Neuronal stem cell (in vitro differentiated cells): ENCODE measurements around the gene GNAS.

Experiments
- DNase-seq: peaks from one replicate; pipeline ENCODE4 v3.0.0-alpha.2; 2013; ENCODE audit warnings: low spot score
- H2AFZ ChIP-seq: one replicate; pipeline ENCODE4 v1.6.1; 2013; ENCODE audit warnings: mild to moderate bottlenecking, low read length, inconsistent platforms
- H2AK5ac ChIP-seq: 2 replicates; pipeline ENCODE4 v1.6.1; 2013; ENCODE audit warnings: low read depth, mild to moderate bottlenecking, inconsistent platforms, low read length, moderate library complexity, mixed read lengths
- H2BK120ac ChIP-seq: 2 replicates; pipeline ENCODE4 v1.6.1; 2013; ENCODE audit warnings: low read depth, mild to moderate bottlenecking, inconsistent platforms, low read length, moderate library complexity, mixed read lengths
- H2BK12ac ChIP-seq: one replicate; pipeline ENCODE4 v1.6.1; 2013; ENCODE audit warnings: low read length, inconsistent platforms
- H2BK15ac ChIP-seq: 2 replicates; pipeline ENCODE4 v1.6.1; 2013; ENCODE audit warnings: mild to moderate bottlenecking, low read length, inconsistent platforms, mixed read lengths
- H2BK5ac ChIP-seq: one replicate; pipeline ENCODE4 v1.6.1; 2013; ENCODE audit warnings: inconsistent platforms, mild to moderate bottlenecking, low read length, moderate library complexity
- H3K14ac ChIP-seq: one replicate; pipeline ENCODE4 v1.6.1; 2013; ENCODE audit warnings: low read length, inconsistent platforms
- H3K18ac ChIP-seq: 2 replicates; pipeline ENCODE4 v1.6.1; 2013; ENCODE audit warnings: low read length, inconsistent platforms
- H3K23ac ChIP-seq: 2 replicates; pipeline ENCODE4 v1.6.1; 2013; ENCODE audit warnings: low read depth, mild to moderate bottlenecking, mixed read lengths, low read length, inconsistent platforms; ENCODE audit not compliant: poor library complexity
- H3K27ac ChIP-seq: replicated peaks from 3 replicates; pipeline ENCODE4 v1.5.1; 2013; ENCODE audit warnings: low read length, inconsistent platforms
- H3K27me3 ChIP-seq, 3 experiments: 2 replicates each; pipeline ENCODE4 v1.6.1; 2013; ENCODE audit warnings: low read length in 3 of 3, mild to moderate bottlenecking in 2 of 3, inconsistent platforms in 1 of 3, low read depth in 1 of 3, mixed read lengths in 1 of 3, moderate library complexity in 1 of 3; ENCODE audit not compliant: control insufficient read depth in 3 of 3, insufficient read depth in 3 of 3
- H3K36me3 ChIP-seq, 2 donors: replicated peaks in 1 of 2; 2 replicates each; pipeline ENCODE4 v1.6.1; 2013; ENCODE audit warnings: low read length in 2 of 2; ENCODE audit not compliant: control insufficient read depth in 2 of 2, insufficient read depth in 2 of 2
- H3K4ac ChIP-seq: 2 replicates; pipeline ENCODE4 v1.6.1; 2013; ENCODE audit warnings: inconsistent platforms, mild to moderate bottlenecking, low read length, moderate library complexity
- H3K4me1 ChIP-seq, 2 donors: 1 replicate in 1 of 2; 2 replicates in 1 of 2; pipeline ENCODE4 v1.6.1; 2013; ENCODE audit warnings: low read length in 2 of 2, low read depth in 1 of 2; ENCODE audit not compliant: control insufficient read depth in 2 of 2, insufficient read depth in 1 of 2
- H3K4me2 ChIP-seq: one replicate; pipeline ENCODE4 v1.6.1; 2013; ENCODE audit warnings: mild to moderate bottlenecking, low read length, inconsistent platforms; ENCODE audit not compliant: insufficient read depth, poor library complexity, severe bottlenecking
- H3K4me3 ChIP-seq, 2 donors: 2 replicates each; pipeline ENCODE4 v1.5.1; 2013; ENCODE audit warnings: low read length in 2 of 2, mild to moderate bottlenecking in 2 of 2, inconsistent platforms in 1 of 2, moderate library complexity in 1 of 2
- H3K79me1 ChIP-seq: one replicate; pipeline ENCODE4 v1.6.1; 2013; ENCODE audit warnings: low read depth, mild to moderate bottlenecking, inconsistent platforms, low read length, moderate library complexity
- H3K9ac ChIP-seq: one replicate; pipeline ENCODE4 v1.6.1; 2013; ENCODE audit warnings: mild to moderate bottlenecking, low read depth, low read length, inconsistent platforms; ENCODE audit not compliant: poor library complexity
- H3K9me3 ChIP-seq, 2 donors: replicated peaks in 1 of 2; 2 replicates each; pipeline versions ENCODE3 to v1.6.1; 2013; ENCODE audit warnings: low read length in 2 of 2, mild to moderate bottlenecking in 2 of 2, inconsistent platforms in 1 of 2, low read depth in 1 of 2, mixed read lengths in 1 of 2, moderate library complexity in 1 of 2; ENCODE audit not compliant: control insufficient read depth in 2 of 2, insufficient read depth in 1 of 2
- H4K8ac ChIP-seq: one replicate; pipeline ENCODE4 v1.6.1; 2013; ENCODE audit warnings: low read depth, mild to moderate bottlenecking, inconsistent platforms, low read length, moderate library complexity
- H4K91ac ChIP-seq: one replicate; pipeline ENCODE4 v1.6.1; 2013; ENCODE audit warnings: low read length, low read depth, mild to moderate bottlenecking, inconsistent platforms; ENCODE audit not compliant: poor library complexity
- WGBS, 2 donors: extraction: QIAGEN DNeasy Blood & Tissue Kit; methylation state at CpG; one replicate each; pipeline ENCODE4 v1.1.7; 2013; ENCODE audit warnings: missing lambda C conversion rate in 2 of 2, mixed read lengths in 1 of 2; ENCODE audit not compliant: insufficient read length in 2 of 2, insufficient replicate concordance in 1 of 2; ENCODE audit errors: extremely low coverage in 2 of 2; 5-methylcytosine and 5-hydroxymethylcytosine counted together

Gene GNAS

DNA sequence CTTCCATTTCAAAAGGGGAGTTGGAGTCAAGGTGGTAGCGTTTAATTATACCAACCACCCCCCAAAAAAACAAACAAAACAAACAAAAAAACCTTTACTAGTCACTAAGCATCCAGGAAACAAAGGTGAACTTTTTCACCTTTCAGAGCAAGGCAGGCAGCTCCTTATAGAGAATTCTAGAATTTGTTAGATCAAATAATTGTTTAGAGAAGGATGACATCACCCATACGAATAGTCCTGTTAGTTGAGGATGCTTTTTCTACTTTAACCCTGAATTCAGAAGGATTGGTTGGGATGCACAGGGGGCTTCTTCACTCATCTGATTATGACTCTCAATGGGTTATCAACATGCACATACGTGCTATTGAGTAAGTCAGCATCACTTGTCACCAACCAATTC, 44.3 kb downstream of the GNAS start:
- no peak overlapping the region for H3K4me3 ChIP-seq
- H4K8ac ChIP-seq, result no peak overlapping the region
- H3K4me1 ChIP-seq, result peaks cover 34 to 35% of the 10 kb centered on the region in 2 donors
- H2AFZ ChIP-seq, result no peak overlapping the region
- no peak overlapping the region for H3K4ac ChIP-seq
- no peak overlapping the region for H4K91ac ChIP-seq
- no peak overlapping the region for H2BK5ac ChIP-seq
- peaks cover 2% of the 10 kb centered on the region for H3K79me1 ChIP-seq
- no peak for DNase-seq
- no peak overlapping the region for H3K9ac ChIP-seq
- H2BK15ac ChIP-seq, result no peak overlapping the region
- no peaks in the 10 kb centered on the region for H3K27me3 ChIP-seq
- no peak overlapping the region for H2BK12ac ChIP-seq
- H2BK120ac ChIP-seq, result no peak overlapping the region
- H3K9me3 ChIP-seq, result peaks cover 0 to 2% of the 10 kb centered on the region in 2 donors
- H3K4me2 ChIP-seq, result no peak overlapping the region
- no peak overlapping the region for H2AK5ac ChIP-seq
- no peak overlapping the region for H3K14ac ChIP-seq
- H3K23ac ChIP-seq, result no peak overlapping the region
- H3K27ac ChIP-seq, result no peak overlapping the region
- H3K18ac ChIP-seq, result no peak overlapping the region
- no CpG with 5 or more reads among the region's 3 CpGs for WGBS, 2 donors
- peaks cover 8 to 79% of the 10 kb centered on the region in 2 donors for H3K36me3 ChIP-seq

DNA sequence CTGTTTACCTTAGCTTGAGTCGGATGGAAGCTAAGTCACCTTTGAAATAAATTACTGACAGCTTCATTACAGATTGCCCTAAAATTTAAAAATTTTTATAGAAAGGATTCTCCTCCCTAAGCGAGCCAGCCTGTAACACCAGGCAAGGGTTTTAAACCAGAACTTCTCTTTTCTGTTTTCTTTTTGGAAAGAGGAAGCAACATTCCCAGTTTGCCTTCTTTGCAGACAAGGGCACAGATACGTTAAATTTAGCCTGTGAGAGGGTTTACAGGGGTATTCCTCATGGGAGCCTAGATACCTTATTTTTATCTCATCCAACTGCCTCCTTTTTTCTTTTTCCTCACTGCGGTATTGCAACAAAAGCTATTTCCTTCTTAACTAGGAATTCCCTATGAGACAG, 45.0 kb downstream of the GNAS start:
- no peak overlapping the region for H2BK120ac ChIP-seq
- H3K4me3 ChIP-seq, result no peak overlapping the region
- H3K23ac ChIP-seq, result no peak overlapping the region
- H4K8ac ChIP-seq, result no peak overlapping the region
- peaks cover 13 to 85% of the 10 kb centered on the region in 2 donors for H3K36me3 ChIP-seq
- H4K91ac ChIP-seq, result no peak overlapping the region
- H2AK5ac ChIP-seq, result no peak overlapping the region
- peak overlapping the region; percentile 60 for H3K27ac ChIP-seq
- no peak overlapping the region for H3K4me2 ChIP-seq
- no peak overlapping the region for H2AFZ ChIP-seq
- H2BK12ac ChIP-seq, result no peak overlapping the region
- WGBS, 2 donors, result no CpG with 5 or more reads among the region's 4 CpGs
- no peak for DNase-seq
- peaks cover 35% of the 10 kb centered on the region in 2 donors for H3K4me1 ChIP-seq
- no peak overlapping the region for H3K14ac ChIP-seq
- H3K79me1 ChIP-seq, result peaks cover 2% of the 10 kb centered on the region
- no peak overlapping the region for H3K18ac ChIP-seq
- H3K4ac ChIP-seq, result no peak overlapping the region
- H2BK5ac ChIP-seq, result no peak overlapping the region
- no peak overlapping the region for H3K9ac ChIP-seq
- peaks cover 0 to 2% of the 10 kb centered on the region in 2 donors for H3K9me3 ChIP-seq
- H2BK15ac ChIP-seq, result no peak overlapping the region
- no peaks in the 10 kb centered on the region for H3K27me3 ChIP-seq

GRCh38 chr20:58898629-58899408, 46.3 kb downstream of the GNAS start:
- Histone ChIP-seq H3K27me3 (no peaks in the 10 kb centered on the region), H3K4me2 (no peak overlapping the region), H3K18ac (no peak overlapping the region), H4K91ac (no peak overlapping the region), H2BK120ac (no peak overlapping the region), H2BK5ac (no peak overlapping the region), H3K14ac (no peak overlapping the region), H3K9me3 (peaks cover 0 to 2% of the 10 kb centered on the region in 2 donors), H2AK5ac (no peak overlapping the region), H3K9ac (no peak overlapping the region), H3K4me3 (no peak overlapping the region), H3K27ac (peak overlapping the region; percentile 60), H3K23ac (no peak overlapping the region), H2BK15ac (no peak overlapping the region), H3K4me1 (peaks cover 28 to 36% of the 10 kb centered on the region in 2 donors), H4K8ac (no peak overlapping the region), H3K4ac (no peak overlapping the region), H3K79me1 (peaks cover 4% of the 10 kb centered on the region), H2BK12ac (no peak overlapping the region), H2AFZ (no peak overlapping the region), H3K36me3 (peaks cover 20 to 92% of the 10 kb centered on the region in 2 donors)
- no CpG with 5 or more reads among the region's 15 CpGs for WGBS, 2 donors
- no peak for DNase-seq

DNA sequence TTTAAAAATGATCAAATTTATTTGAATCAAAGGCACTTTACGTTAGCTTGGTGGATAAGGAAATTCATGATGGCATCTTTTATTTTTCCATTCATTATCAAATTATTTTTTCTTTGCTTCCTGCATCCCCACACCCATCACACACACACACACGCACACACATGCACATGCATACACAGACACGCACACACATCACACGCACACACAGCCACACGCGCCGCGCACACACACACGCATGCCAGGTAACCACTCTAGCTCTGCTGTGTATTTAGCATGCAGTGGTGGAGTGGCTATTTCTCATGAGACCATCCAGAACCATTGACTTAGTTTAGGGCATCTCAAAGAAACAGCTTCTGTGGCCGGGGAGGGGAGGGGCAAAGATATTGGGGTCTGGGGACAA, 47.0 kb downstream of the GNAS start:
- peak overlapping the region; percentile 47 for H3K27ac ChIP-seq
- no peak overlapping the region for H3K14ac ChIP-seq
- H3K36me3 ChIP-seq, result peaks cover 24 to 92% of the 10 kb centered on the region in 2 donors
- peak overlapping the region; percentile 53 for H4K8ac ChIP-seq
- peak overlapping the region; percentile 92 for H3K18ac ChIP-seq
- 100% methylated on average over 1 of the region's 10 CpGs; no CpG with 5 or more reads in 1 of the 2 donors for WGBS, 2 donors
- H4K91ac ChIP-seq, result no peak overlapping the region
- no peak overlapping the region for H2BK15ac ChIP-seq
- no peak overlapping the region for H2AK5ac ChIP-seq
- H2BK120ac ChIP-seq, result no peak overlapping the region
- no peak overlapping the region for H2AFZ ChIP-seq
- H3K23ac ChIP-seq, result peak overlapping the region; percentile 92
- peak overlapping the region; percentile 21 for H3K4me2 ChIP-seq
- DNase-seq, result no peak
- peaks cover 0 to 2% of the 10 kb centered on the region in 2 donors for H3K9me3 ChIP-seq
- peak overlapping the region; percentile 89 for H3K9ac ChIP-seq
- peaks cover 21 to 36% of the 10 kb centered on the region in 2 donors for H3K4me1 ChIP-seq
- no peak overlapping the region for H2BK5ac ChIP-seq
- peaks cover 4% of the 10 kb centered on the region for H3K79me1 ChIP-seq
- H3K27me3 ChIP-seq, result no peaks in the 10 kb centered on the region
- H3K4ac ChIP-seq, result no peak overlapping the region
- peak overlapping the region in 1 of 2 donors; percentile 43 for H3K4me3 ChIP-seq
- H2BK12ac ChIP-seq, result no peak overlapping the region
